NCI-H128 (cell line): ENCODE results near the gene ITIH4.

Experiments used
- DNase-seq: peaks from one replicate; lab custom pipeline; 2025; ENCODE audit not compliant: unreplicated experiment; lab: John Stamatoyannopoulos, UW

Gene ITIH4

DNA sequence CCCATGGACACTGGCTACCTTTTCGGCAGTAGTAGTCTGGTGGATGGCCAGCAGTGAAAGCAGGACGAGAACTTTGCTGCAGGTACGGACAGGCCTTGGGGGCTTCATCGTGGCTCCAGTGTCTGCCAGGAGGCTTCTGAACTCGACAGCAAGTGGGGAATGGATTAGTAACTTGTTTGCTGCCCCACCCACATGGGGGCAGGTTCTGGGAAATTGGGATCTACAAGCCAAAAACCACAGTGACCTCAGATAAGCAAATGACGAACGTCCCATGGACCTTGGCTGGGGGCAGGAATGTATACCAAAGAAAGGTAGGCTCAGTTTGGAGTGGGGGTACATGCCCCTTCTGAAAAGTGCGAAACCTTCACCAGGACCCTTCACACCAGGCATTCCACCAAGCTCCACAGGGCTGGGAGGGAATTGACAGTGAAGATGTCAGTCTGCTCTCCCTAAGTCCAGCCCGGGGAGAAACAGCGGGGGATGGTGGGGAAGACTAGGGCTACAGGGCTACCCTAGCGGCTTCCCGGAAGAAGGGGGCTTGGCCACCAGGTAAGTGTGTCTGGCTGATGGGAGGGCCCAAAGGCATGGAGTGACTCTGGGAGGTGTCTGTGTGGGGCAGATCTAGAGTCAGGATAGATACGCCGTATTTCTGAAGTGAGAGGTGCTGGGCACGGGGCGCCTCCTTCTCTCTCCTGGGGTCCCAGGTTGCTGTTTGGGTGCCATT is at the start of gene ITIH4:
Gene ITIH4, minus strand, starts transcription at position 138 of the 724 bp plus-strand sequence. Its CDS starts 30 bp downstream, at position 108.
- no peak for DNase-seq

- no peak for DNase-seq
Observed at GRCh38 chr3:52880047-52880446, 49.6 kb upstream of the ITIH4 start.

DNA sequence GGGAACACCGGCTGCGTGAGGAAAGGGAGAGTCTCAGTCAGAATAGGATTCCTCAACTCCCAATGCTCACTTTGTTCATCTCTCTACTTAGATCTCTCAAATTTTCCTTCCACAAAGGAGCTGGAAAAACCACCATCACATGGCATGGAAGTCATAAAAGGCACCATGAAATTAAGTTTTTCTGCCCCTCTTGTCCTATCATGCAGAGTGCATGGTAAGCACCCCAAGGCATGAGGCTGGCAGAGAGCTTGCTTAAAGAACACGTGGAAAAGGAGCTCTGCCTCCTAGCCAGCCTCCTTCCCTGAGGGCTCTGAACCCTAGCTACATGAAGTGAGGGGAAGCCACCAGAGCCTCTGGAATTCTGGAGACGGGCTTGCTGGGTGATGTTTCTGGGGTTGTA is 49.1 kb upstream of the ITIH4 start:
- DNase-seq, result no peak

GRCh38 chr3:52879090-52879489 is 48.6 kb upstream of the ITIH4 start:
- DNase-seq, result no peak

DNA sequence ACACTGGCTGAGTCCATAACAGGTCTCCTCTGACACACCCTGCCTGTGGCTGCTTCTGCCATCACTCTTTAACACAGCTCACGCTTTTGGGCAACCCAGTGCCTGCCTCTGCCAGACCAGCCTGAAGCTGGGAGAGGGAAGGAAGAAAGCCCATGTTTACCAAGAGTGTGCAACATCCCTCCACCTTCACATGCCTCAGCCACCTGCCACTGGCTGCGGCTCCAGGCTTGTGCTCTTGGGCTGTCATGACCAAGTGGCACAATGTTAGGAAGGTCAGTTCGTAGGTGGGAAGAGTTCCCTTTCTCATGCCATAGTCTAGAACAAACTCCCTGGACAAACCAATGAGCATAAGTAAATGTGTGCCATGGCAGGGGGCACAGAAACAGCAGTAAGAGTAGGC is 46.6 kb upstream of the ITIH4 start:
- no peak for DNase-seq

DNA sequence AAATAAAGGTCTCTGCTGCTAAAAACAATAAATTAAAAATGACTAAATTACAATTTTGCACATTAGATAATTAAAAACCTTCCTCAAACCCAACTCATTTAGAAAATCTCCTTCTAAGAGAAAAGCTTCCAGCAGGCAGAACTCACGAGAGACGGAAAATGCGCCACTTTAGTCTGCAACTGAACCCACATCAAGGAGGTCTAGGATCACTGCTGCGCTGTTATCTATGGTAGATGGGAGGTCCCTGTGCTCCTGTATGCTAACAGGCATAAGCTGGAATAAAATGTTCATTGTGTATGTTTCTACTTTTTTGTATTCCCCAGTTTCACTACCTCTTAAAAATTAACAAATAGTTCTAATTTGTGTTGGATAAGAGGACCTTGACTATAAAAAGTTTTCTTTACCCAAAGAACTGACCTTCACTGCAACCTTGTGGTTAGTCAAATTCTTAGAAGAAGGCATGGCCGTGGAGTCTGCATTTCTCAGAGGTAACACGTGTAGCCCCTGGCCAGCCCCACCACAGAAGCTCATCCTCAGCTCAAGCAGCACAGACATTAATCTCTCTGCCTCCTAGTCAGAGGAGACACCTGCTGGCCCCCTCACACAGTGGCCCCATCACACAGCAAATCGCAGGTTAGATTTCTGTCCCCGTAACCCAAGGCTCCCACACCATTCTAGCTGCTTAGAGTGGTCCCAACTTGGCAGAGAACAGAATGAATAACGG is 44.6 kb upstream of the ITIH4 start:
- DNase-seq, result no peak

GRCh38 chr3:52874160-52874701 is 43.8 kb upstream of the ITIH4 start:
- DNase-seq, result no peak

- DNase-seq, result no peak
Observed at GRCh38 chr3:52873433-52874159, 43.1 kb upstream of the ITIH4 start.

- DNase-seq, result no peak
Observed at GRCh38 chr3:52872245-52872644, 41.8 kb upstream of the ITIH4 start.

GRCh38 chr3:52871761-52872160 is 41.3 kb upstream of the ITIH4 start:
- DNase-seq, result no peak

DNA sequence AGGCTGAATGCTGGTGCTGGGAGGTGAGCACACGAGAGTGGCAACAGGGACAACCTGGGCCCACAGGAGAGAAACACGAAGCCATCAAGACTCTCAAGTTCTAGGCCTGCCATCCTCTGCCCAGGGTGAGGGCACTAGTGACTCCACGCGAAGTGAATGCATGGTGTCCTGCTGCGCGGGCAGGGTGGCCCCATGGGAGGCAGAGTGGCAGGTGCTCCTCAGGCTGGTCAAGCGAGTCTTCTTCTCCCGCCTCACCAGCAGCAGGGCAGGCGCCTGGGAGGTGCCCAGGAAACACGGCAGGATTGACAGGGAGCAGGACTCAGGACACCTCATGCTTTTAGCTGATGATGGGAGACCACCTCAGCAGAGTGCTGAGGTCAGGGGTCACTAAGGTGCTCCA is 40.0 kb upstream of the ITIH4 start:
- no peak for DNase-seq

DNA sequence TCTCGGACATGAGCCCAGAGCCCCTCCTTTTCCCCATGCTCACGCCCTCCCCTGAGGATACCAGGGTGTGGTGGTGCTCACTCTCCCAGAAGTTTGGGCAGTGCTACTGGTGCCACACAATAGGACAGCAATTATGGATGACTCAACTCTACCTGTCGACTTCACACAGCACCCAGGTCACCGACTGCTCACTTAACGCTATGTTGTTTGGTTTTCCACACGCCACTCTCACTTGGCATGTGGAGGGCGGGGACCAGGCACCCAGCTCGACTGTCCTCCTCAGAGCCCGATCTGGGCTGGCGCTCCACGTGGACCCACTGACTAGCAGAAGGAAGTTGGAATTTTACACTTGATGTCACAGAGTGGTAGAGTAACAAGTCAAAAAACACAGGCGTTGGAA is 36.0 kb upstream of the ITIH4 start:
- no peak for DNase-seq

DNA sequence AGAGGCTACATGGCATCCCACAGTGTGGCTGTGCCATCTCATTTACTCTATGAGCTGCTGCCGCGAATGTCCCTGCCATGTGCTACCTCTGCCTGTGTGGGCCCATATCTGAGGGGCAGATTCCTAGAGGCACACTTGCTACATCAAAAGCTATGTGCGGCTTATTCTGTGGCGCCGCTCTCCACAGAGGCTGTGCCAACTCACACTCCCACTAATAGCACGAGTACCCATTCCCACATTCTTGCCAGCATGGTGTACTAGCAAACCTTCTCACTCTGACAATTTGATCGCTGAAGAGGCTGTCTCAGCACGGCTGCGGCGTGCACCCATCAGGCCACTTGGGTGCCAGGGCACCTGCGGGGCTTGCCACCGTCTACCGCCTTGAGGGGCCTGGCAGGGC is 35.5 kb upstream of the ITIH4 start:
- no peak for DNase-seq

- no peak for DNase-seq
Observed at GRCh38 chr3:52860424-52860768, 29.9 kb upstream of the ITIH4 start.

DNA sequence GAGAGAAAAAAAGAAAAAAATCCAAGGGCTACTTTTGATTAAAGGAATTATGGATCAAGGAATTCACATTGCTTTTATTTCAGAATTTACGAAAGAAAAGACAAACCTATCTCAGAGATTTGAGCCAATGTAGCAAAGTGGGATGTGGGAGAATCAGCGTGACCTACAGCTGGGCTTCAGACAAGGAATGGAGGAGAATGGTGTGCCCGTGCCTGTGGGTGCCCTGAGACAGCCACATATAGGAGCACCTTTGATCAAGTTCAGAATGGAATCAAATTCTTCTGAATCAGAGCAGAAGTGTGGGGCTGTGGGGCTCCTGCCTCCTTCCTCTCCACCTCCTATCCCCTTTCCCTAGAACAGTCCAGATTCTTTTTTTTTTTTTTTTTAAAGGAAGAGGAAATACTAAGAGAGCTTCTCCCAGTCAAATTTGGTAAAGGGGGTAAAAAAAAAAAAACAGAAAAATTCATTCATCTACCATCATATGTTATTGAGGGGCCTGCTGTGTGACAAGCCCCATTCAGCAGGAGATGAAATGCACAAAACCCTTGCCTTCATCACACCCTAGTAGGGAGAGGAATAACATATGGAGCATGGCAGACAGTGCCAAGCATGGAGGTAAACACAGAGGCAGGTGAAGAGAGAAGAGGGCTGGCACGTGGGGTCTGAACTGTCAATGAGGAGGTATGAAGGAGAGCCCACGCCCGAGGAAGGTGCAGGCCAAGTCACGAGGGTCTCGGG is 29.4 kb upstream of the ITIH4 start:
- no peak for DNase-seq

GRCh38 chr3:52857864-52858263 is 27.4 kb upstream of the ITIH4 start:
- DNase-seq, result no peak

- DNase-seq, result no peak
Observed at GRCh38 chr3:52857133-52857532, 26.7 kb upstream of the ITIH4 start.

DNA sequence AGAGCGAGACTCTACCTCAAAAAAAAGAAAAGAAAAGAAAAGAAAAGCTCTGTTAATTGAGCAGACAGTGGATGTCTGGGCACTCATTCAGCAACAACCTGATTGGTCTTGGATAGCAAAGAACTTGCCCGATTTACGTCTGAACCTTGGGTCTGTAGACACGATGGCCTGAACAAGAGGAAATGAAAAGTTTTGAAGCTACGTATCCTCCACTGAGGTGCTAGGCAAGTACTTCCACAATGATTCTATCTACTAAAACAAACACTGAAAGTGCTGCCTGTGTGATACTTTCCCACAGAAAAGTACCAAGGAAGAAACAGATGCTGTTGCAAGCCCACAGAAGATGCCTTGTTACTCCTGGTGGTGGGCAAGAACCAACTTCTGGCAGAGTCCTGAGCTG is 26.2 kb upstream of the ITIH4 start:
- DNase-seq, result no peak

DNA sequence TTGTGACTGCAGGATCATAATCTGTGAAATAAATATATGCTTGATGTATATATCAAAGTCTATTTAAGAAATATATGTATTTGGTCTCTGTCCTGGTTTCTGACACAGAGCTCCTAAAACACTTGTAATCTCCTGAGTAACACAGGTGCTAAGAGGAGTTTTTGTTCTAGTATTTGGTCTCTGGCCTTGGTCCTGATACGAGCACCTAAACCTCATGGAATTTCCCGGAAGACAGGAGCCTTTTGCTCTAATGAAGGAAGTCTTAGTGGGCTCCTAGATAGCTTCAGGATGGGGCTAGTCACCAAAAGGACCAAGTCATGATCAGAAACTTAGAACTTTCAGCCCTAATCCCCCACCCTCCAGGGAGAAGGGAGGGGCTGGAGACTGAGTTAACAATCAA is 23.5 kb upstream of the ITIH4 start:
- DNase-seq, result no peak

- no peak for DNase-seq
Observed at GRCh38 chr3:52852419-52852818, 21.9 kb upstream of the ITIH4 start.

DNA sequence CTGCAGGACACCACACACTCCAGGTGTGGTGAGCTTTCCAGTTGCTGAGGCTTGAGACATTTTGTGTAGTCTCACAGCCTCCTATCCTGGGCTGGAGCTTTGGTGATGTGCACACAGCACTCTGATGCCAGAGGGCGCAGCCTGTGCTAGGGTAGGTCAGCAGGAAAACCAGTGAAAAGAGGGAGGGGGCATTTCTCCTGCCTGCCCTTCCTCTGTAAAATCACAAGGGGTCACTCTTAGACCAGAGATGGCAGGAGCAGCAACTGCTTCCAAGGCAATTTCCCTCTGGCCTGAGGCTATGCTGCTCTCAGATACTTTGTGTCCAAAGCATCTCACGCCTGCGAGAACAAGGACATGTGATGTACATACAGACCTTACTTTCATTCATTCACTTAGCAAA is 20.9 kb upstream of the ITIH4 start:
- peak; percentile 6 for DNase-seq
